ENCODE results near the gene TMEM219. TPM values are rescaled to one million over a fixed set of nuclear protein-coding genes. Genes with fewer than 3 reads are reported as not detected.
"Not testable (repeated sequence)": the region's sequence is repeated elsewhere in the genome, so short reads cannot be mapped to it uniquely, and the experiment has no call there.

TMEM219 gene
- total RNA-seq, 1 experiment from 2014 or later, result 48.2 TPM

DNA sequence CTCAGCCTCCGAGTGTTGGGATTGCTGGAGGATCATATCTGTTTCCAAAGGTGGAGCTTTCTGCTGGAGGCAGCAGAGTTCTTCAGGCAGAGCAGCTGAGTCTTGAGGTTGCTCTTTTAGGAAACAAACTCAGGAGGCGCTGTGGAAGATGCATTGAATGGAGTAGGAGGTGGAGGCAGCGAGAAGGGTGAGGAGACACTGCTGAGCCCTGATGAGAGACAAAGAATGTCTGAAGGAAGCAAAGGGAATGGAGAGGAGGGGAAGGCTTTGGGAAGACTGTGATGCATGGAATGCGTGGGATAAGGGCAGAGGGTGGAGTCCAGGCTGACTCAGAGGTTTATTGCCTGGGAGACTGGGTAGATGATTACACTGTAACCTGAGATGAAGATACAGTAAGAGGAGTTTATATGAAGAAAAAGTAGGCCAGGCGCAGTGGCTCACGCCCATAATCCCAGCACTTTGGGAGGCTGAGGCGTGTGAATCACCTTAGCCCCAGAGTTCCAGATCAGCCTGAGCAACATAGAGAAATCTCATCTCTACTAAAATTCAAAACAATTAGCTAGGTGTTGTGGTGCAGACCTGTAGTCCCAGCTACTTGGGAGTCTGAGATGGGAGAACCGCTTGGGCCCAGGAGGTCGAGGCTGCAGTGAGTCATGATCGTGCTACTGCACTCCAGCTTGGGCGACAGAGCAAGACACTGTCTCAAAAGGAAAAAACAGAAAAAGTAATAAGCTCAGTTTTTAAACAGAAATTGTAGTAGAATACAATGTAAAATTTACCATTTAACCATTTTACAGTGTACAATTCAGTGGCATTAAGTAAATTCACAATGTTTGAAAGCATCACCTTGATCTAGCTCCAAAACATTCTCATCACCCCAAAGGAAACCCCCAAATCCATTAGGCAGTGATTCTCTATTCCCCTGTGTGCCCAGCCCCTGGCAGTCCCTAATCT is 17.8 kb upstream of the TMEM219 start:
- peak; percentile 95 for DNase-seq (ENCODE audit: low read depth, low spot score)
- in situ Hi-C loops (cut with HindIII; ENCODE audit: low pct_unique_long_range_greater_than_20kb, low sequenced_read_pairs), result no loop called here

DNA sequence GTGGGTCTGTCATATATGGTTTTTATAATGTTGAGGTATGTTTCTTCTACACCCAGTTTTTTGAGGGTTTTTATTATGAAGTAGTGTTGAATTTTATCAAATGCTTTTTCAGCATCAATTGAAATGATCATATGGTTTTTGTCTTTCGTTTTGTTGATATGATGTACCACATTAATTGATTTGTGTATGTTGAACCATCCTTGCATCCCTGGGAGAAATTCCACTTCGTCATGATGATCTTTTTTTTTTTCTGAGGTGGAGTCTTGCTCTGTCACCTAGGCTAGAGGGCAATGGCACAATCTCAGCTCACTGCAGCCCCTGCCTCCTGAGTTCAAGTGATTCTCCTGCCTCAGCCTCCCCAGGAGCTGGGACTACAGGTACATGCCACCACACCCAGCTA is 14.0 kb upstream of the TMEM219 start:
- in situ Hi-C loops (cut with HindIII; ENCODE audit: low pct_unique_long_range_greater_than_20kb, low sequenced_read_pairs), result no loop called here
- DNase-seq (ENCODE audit: low read depth, low spot score), result no peak

DNA sequence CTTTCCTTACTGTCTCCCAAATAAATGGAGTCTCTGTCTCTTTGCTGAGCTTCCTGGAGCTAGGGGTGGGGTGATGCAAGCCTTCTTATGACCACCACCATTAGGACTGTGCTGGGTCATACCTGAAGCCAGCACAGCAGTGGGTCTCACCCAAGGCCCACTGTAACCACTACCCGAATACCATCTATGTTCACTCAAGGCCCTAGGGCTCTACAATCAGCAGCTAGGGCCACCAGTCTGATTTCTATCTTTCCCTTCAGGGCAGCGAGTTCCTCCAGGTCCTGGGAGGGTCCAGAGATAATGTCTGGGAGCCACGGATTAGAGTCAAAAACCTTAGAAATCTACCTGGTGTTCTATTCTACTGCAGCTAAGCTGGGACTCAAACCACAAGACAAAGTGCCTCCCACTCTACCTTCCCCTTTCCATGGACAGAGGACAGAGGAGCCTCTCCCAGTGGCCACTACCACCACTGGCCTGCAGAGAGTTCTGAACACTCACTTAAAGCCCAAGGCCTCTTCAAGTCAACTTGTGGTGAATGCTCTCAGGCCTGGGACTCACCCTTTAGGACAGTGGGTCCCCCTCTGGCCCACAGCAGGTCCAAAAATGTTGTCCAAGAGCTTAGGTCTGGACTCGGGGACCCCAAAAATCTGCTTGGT is 10.9 kb upstream of the TMEM219 start:
- DNase-seq (ENCODE audit: low read depth, low spot score), result no peak
- in situ Hi-C loops (cut with HindIII; ENCODE audit: low pct_unique_long_range_greater_than_20kb, low sequenced_read_pairs), result no loop called here

- in situ Hi-C loops (cut with HindIII; ENCODE audit: low pct_unique_long_range_greater_than_20kb, low sequenced_read_pairs), result no loop called here
Measured at GRCh38 chr16:29951625-29952365, 10.1 kb upstream of the TMEM219 start.

GRCh38 chr16:29958756-29959155 is 3.1 kb upstream of the TMEM219 start:
- no peak for DNase-seq (ENCODE audit: low read depth, low spot score)
- in situ Hi-C loops (cut with HindIII; ENCODE audit: low pct_unique_long_range_greater_than_20kb, low sequenced_read_pairs), result no loop called here

More at GRCh38 chr16:29951625-29952365, 10.1 kb upstream of the TMEM219 start:
- DNase-seq (ENCODE audit: low read depth, low spot score), result no peak

DNA sequence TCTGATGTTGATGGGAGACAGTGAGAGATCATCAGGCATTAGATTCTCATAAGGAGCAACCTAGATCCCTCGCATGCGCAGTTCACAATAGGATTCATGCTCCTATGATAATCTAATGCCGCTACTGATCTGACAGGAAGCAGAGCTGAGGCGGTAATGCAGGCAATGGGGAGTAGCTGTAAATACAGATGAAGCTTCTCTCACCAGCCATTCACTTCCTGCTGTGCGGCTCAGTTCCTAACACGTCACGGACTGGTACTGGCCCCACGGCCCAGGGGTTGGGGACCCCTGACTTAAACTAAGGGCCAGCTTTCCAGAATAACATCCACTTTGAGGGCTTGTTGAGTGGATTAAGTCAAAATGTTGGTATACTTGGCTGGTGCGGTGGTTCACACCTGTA is 2.6 kb upstream of the TMEM219 start:
- no peak for DNase-seq (ENCODE audit: low read depth, low spot score)
- in situ Hi-C loops (cut with HindIII; ENCODE audit: low pct_unique_long_range_greater_than_20kb, low sequenced_read_pairs), result no loop called here

- in situ Hi-C loops (cut with HindIII; ENCODE audit: low pct_unique_long_range_greater_than_20kb, low sequenced_read_pairs), result not testable (repeated sequence)
Measured at GRCh38 chr16:29959821-29960220, 2.1 kb upstream of the TMEM219 start.

DNA sequence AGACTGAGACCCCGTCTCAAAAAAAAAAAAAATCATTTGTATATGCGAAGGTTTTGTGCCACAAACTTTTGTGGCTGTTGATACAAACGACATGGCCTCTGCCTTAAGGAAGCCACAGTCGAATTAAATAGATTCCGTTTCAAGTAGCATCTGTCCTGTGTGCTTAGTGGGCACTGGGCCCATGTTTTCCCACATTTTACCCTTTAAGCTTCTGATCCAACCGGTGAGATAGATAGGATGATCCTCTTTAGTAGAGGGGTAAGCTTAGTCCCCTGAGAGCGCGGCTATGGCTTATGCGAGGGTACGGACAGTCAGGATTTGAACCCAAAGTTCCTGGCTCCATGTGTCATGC is 776 bp upstream of the TMEM219 start:
- DNase-seq (ENCODE audit: low read depth, low spot score), result no peak
- in situ Hi-C loops (cut with HindIII; ENCODE audit: low pct_unique_long_range_greater_than_20kb, low sequenced_read_pairs), result no loop called here

More at GRCh38 chr16:29959821-29960220, 2.1 kb upstream of the TMEM219 start:
- DNase-seq (ENCODE audit: low read depth, low spot score), result not testable (repeated sequence)

- in situ Hi-C loops (cut with HindIII; ENCODE audit: low pct_unique_long_range_greater_than_20kb, low sequenced_read_pairs), result no loop called here
- no peak for DNase-seq (ENCODE audit: low read depth, low spot score)
Measured at GRCh38 chr16:29962344-29962994, 590 bp downstream of the TMEM219 start.

DNA sequence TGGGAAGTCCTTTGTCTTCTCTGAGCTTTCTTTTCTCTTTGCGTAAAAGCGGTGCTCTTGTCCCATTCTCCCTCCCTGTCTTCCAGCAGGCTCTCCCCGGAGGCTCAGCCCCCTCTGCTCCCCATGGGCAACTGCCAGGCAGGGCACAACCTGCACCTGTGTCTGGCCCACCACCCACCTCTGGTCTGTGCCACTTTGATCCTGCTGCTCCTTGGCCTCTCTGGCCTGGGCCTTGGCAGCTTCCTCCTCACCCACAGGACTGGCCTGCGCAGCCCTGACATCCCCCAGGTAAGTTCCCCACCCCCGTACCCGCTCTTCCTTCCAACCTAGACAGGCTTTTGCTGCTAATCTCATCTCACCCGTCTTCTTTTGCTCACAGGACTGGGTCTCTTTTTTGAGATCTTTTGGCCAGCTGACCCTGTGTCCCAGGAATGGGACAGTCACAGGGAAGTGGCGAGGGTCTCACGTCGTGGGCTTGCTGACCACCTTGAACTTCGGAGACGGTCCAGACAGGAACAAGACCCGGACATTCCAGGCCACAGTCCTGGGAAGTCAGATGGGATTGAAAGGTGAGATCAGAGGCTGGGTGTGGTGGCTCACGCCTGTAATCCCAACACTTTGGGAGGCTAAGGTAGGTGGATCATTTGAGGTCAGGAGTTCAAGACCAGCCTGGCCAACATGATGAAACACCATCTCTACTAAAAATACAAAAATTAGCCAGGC is 1.3 kb downstream of the TMEM219 start:
- DNase-seq (ENCODE audit: low read depth, low spot score), result no peak
- in situ Hi-C loops (cut with HindIII; ENCODE audit: low pct_unique_long_range_greater_than_20kb, low sequenced_read_pairs), result no loop called here

- DNase-seq (ENCODE audit: low read depth, low spot score), result no peak
- in situ Hi-C loops (cut with HindIII; ENCODE audit: low pct_unique_long_range_greater_than_20kb, low sequenced_read_pairs), result no loop called here
Measured at GRCh38 chr16:29968205-29968604, 6.3 kb downstream of the TMEM219 start.

GRCh38 chr16:29971304-29971703 is 9.4 kb downstream of the TMEM219 start:
- DNase-seq (ENCODE audit: low read depth, low spot score), result no peak
- in situ Hi-C loops (cut with HindIII; ENCODE audit: low pct_unique_long_range_greater_than_20kb, low sequenced_read_pairs), result no loop called here

GRCh38 chr16:29972500-29972899 is 10.6 kb downstream of the TMEM219 start:
- DNase-seq (ENCODE audit: low read depth, low spot score), result no peak
- in situ Hi-C loops (cut with HindIII; ENCODE audit: low pct_unique_long_range_greater_than_20kb, low sequenced_read_pairs), result no loop called here

DNA sequence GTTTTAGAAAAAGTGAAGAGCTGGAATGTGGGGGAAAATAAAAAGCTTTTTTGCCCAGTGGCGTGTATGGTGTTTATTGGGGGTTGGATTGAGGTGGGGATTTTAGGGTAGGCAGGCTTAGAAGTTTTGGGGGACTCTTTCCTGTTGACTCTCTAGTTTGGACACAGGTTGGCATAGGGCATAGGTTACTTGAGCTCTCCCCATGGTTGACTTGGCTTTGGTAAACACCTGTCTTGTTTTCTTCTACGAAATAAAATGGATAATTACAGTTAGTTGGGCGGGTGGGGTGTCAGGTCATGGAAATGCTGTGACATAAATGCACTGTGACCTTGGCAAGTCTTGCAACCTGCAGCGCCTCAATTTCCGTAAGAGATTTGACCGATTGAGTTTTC is 11.1 kb downstream of the TMEM219 start:
- no peak for DNase-seq (ENCODE audit: low read depth, low spot score)
- in situ Hi-C loops (cut with HindIII; ENCODE audit: low pct_unique_long_range_greater_than_20kb, low sequenced_read_pairs), result no loop called here

DNA sequence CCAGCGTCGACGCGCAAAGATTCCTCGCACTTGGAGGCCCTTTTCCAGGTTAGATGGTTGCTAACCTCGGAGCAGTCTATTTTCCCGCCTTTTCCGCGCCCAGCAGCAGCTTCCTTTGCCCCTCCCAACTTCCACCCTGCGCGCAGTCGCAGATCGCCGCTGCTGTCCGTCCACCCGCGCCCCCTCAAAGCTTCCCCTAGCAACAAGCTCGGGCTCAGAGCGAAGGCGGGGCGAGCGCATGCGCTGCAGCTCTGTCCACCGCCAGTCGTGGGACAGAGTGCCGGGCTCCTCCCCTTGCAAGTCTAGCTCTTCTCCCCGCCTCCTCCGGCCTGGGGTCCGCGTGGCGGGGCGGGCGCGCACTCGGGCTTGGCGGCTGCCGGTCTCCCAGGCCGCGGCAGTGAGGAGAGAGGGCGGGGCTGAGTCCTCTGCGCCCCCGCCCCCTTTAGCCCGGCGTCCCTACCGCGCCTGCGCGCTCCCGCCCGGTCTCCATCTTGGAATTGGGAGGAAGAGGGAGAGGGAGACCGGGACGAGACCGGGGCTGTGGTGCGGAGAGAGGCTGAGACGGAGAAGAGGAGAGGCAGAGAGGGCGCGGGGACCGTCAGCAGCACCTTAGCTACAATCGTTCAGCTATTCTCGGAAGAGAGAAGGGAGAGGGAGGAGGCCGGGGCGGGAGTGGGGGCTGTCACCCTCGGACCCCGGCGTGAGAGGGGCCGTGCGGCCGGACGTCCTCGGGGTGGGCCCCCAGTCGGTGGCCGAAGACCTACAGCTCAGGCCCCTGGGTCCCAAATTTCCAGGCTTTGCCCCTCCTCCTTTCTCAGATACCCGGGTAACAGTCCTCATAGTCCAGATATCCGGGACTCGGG is 11.7 kb downstream of the TMEM219 start, which contains the start of gene TAOK2:
TAOK2 (plus strand) TSS at position 485 of the 863 bp plus-strand sequence. CDS start 3,905 bp downstream, outside the sequence.
- DNase-seq (ENCODE audit: low read depth, low spot score), result peak; percentile 98
- in situ Hi-C loops (cut with HindIII; ENCODE audit: low pct_unique_long_range_greater_than_20kb, low sequenced_read_pairs), result no loop called here
